WTC11 (cell line): ENCODE data around the gene SND1. TPM values are rescaled to one million over a fixed set of nuclear protein-coding genes. Genes with fewer than 3 reads are reported as not detected.

Experiments used
- ATAC-seq: fragments of 200-7000 bp; cut with Tn5 transposase; 2 replicates; pipeline ENCODE4 v1.10.0; 2021; ENCODE audit warnings: mild to moderate bottlenecking, moderate library complexity
- CTCF ChIA-PET: fragments of 300-600 bp; sonication (Branson Sonifier 250); formaldehyde crosslinking; loops from one replicate; lab custom pipeline; 2021; ENCODE audit warnings: antibody characterized with exemption; lab: Charles Lee
- POLR2A ChIA-PET: fragments of 350-600 bp; sonication (Branson Sonifier 250); formaldehyde crosslinking; loops from one replicate; lab custom pipeline; 2021; ENCODE audit warnings: antibody characterized with exemption; lab: Charles Lee
- DNase-seq: peaks from one replicate; pipeline ENCODE4 v3.0.0; 2021; ENCODE audit warnings: low spot score
- H3K27ac Mint-ChIP-seq: 2 replicates; pipeline ENCODE4 v1.8.0; 2021; ENCODE audit warnings: mixed read lengths
- H3K27me3 Mint-ChIP-seq: 2 replicates; pipeline ENCODE4 v1.8.0; 2021; ENCODE audit warnings: low read depth, mild to moderate bottlenecking, moderate library complexity, mixed read lengths
- H3K36me3 Mint-ChIP-seq: 2 replicates; pipeline ENCODE4 v1.8.0; 2021; ENCODE audit warnings: mixed read lengths
- H3K4me1 Mint-ChIP-seq: 2 replicates; pipeline ENCODE4 v1.8.0; 2022; ENCODE audit warnings: mixed read lengths
- H3K4me3 Mint-ChIP-seq: 2 replicates; pipeline ENCODE4 v1.8.0; 2021; ENCODE audit warnings: mild to moderate bottlenecking, moderate library complexity, mixed read lengths
- H3K9me3 Mint-ChIP-seq: 2 replicates; pipeline ENCODE4 v1.8.0; 2021; ENCODE audit warnings: mixed read lengths
- ATF6 ChIP-seq: sonication (generic); formaldehyde crosslinking; IDR thresholded peaks from 2 replicates; pipeline ENCODE4 v1.8.1; 2023; ENCODE audit warnings: mild to moderate bottlenecking, missing genetic modification reagents
- CBFB ChIP-seq: sonication (generic); formaldehyde crosslinking; IDR thresholded peaks from 2 replicates; pipeline ENCODE4 v1.8.1; 2022; ENCODE audit warnings: mild to moderate bottlenecking, low read depth, missing genetic modification reagents
- EMX1 ChIP-seq: fragments of 250-450 bp; sonication (Bioruptor Pico); IDR thresholded peaks from 2 replicates; pipeline ENCODE4 v1.8.0; 2021; ENCODE audit warnings: mild to moderate bottlenecking
- GRHL2 ChIP-seq: fragments of 250-450 bp; sonication (Bioruptor Pico); IDR thresholded peaks from 2 replicates; pipeline ENCODE4 v1.8.0; 2022; ENCODE audit warnings: mild to moderate bottlenecking, moderate library complexity; ENCODE audit not compliant: insufficient replicate concordance, severe bottlenecking
- KAT7 ChIP-seq: sonication (generic); formaldehyde crosslinking; IDR thresholded peaks from 2 replicates; pipeline ENCODE4 v1.8.1; 2023; ENCODE audit warnings: missing genetic modification reagents, mild to moderate bottlenecking, borderline replicate concordance
- NR1H2 ChIP-seq: sonication (generic); formaldehyde crosslinking; IDR thresholded peaks from 2 replicates; pipeline ENCODE4 v1.9.0; 2021; ENCODE audit warnings: mild to moderate bottlenecking, moderate library complexity, missing genetic modification reagents
- STAT6 ChIP-seq: sonication (generic); formaldehyde crosslinking; conservative IDR thresholded peaks from 2 replicates; pipeline ENCODE4 v1.8.1; 2023; ENCODE audit warnings: mild to moderate bottlenecking, low read depth, missing genetic modification reagents, moderate library complexity
- USF2 ChIP-seq: sonication (generic); formaldehyde crosslinking; IDR thresholded peaks from 2 replicates; pipeline ENCODE4 v1.8.1; 2023; ENCODE audit warnings: mild to moderate bottlenecking, missing genetic modification reagents, moderate library complexity
- ZNF263 ChIP-seq: sonication (generic); formaldehyde crosslinking; IDR thresholded peaks from 2 replicates; pipeline ENCODE4 v1.8.1; 2022; ENCODE audit warnings: low read depth, mild to moderate bottlenecking, moderate library complexity, missing genetic modification reagents
- ZNF416 ChIP-seq: fragments of 250-450 bp; sonication (Bioruptor Pico); IDR thresholded peaks from 2 replicates; pipeline ENCODE4 v1.9.0; 2021; ENCODE audit warnings: mild to moderate bottlenecking, inconsistent platforms
- ZNF423 ChIP-seq: fragments of 250-450 bp; sonication (Bioruptor Pico); IDR thresholded peaks from 2 replicates; pipeline ENCODE4 v2.1.2; 2022; ENCODE audit warnings: mild to moderate bottlenecking, moderate library complexity
- ZNF532 ChIP-seq: fragments of 250-450 bp; sonication (Bioruptor Pico); IDR thresholded peaks from 2 replicates; pipeline ENCODE4 v1.9.0; 2021; ENCODE audit warnings: mild to moderate bottlenecking, borderline replicate concordance
- total RNA-seq: library from RNA; stranded (reverse); gene quantifications from 3 replicates; pipeline ENCODE4 v1.2.3, GENCODE V29; 2021
- TF ChIP-seq, protein P1 (sequence below): sonication (generic); formaldehyde crosslinking; IDR thresholded peaks from 2 replicates; pipeline ENCODE4 v1.8.0; 2023; ENCODE audit warnings: mild to moderate bottlenecking, missing genetic modification reagents
- TF ChIP-seq, protein P2 (sequence below): fragments of 250-450 bp; sonication (Bioruptor Pico); IDR thresholded peaks from 2 replicates; pipeline ENCODE4 v1.9.0; 2021; ENCODE audit warnings: moderate library complexity, mild to moderate bottlenecking, inconsistent platforms, borderline replicate concordance
- TF ChIP-seq, protein P3 (sequence below): fragments of 250-450 bp; sonication (Bioruptor Pico); IDR thresholded peaks from 2 replicates; pipeline ENCODE4 v1.8.0; 2021; ENCODE audit warnings: mild to moderate bottlenecking
- TF ChIP-seq, protein P4 (sequence below): sonication (generic); formaldehyde crosslinking; conservative IDR thresholded peaks from 2 replicates; pipeline ENCODE4 v1.8.1; 2022; ENCODE audit warnings: mild to moderate bottlenecking, missing genetic modification reagents

Gene SND1
- total RNA-seq, 1 experiment from 2014 or later: 261 TPM

DNA sequence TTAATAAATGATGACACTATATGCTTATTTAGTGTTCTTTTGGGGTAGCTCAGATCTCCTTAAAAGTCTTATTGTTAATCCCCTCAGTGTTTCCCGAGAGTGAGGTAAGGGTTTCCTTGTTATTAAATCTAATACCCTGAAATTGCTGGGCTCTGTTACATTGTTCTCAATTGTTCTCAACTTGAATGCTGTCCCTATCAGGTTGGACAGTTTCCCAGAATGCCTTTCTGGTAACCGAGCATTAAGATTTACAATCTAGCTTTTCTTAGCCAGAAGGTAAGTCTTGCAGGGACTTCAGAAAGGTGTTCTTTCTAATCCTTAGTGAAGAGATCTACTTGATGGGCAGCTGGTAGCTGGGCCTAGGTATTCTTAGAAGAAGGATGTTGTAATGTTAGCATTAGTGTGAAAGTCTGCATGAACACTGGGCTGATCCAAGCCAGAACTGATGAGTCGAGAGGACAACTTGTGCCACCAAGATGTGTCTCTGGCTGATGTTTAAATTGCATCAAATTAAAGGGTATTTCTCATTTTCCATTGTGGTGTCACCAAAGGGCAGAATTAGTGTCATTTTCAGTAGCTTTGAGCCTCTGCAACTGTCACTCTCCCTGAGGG lies 89.9 kb downstream of the SND1 start (continued):
- TF ChIP-seq, protein P1, sequence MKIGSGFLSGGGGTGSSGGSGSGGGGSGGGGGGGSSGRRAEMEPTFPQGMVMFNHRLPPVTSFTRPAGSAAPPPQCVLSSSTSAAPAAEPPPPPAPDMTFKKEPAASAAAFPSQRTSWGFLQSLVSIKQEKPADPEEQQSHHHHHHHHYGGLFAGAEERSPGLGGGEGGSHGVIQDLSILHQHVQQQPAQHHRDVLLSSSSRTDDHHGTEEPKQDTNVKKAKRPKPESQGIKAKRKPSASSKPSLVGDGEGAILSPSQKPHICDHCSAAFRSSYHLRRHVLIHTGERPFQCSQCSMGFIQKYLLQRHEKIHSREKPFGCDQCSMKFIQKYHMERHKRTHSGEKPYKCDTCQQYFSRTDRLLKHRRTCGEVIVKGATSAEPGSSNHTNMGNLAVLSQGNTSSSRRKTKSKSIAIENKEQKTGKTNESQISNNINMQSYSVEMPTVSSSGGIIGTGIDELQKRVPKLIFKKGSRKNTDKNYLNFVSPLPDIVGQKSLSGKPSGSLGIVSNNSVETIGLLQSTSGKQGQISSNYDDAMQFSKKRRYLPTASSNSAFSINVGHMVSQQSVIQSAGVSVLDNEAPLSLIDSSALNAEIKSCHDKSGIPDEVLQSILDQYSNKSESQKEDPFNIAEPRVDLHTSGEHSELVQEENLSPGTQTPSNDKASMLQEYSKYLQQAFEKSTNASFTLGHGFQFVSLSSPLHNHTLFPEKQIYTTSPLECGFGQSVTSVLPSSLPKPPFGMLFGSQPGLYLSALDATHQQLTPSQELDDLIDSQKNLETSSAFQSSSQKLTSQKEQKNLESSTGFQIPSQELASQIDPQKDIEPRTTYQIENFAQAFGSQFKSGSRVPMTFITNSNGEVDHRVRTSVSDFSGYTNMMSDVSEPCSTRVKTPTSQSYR (CRISPR knock-in tag): no peak
- TF ChIP-seq ZNF263 (no peak), ATF6 (CRISPR knock-in tag) (no peak), ZNF416 (CRISPR knock-in tag) (no peak)
- TF ChIP-seq, protein P2, sequence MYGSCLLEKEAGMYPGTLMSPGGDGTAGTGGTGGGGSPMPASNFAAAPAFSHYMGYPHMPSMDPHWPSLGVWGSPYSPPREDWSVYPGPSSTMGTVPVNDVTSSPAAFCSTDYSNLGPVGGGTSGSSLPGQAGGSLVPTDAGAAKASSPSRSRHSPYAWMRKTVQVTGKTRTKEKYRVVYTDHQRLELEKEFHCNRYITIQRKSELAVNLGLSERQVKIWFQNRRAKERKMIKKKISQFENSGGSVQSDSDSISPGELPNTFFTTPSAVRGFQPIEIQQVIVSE (CRISPR knock-in tag): no peak
- TF ChIP-seq, protein P3, sequence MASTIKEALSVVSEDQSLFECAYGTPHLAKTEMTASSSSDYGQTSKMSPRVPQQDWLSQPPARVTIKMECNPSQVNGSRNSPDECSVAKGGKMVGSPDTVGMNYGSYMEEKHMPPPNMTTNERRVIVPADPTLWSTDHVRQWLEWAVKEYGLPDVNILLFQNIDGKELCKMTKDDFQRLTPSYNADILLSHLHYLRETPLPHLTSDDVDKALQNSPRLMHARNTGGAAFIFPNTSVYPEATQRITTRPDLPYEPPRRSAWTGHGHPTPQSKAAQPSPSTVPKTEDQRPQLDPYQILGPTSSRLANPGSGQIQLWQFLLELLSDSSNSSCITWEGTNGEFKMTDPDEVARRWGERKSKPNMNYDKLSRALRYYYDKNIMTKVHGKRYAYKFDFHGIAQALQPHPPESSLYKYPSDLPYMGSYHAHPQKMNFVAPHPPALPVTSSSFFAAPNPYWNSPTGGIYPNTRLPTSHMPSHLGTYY (CRISPR knock-in tag): no peak
- TF ChIP-seq, protein P4, sequence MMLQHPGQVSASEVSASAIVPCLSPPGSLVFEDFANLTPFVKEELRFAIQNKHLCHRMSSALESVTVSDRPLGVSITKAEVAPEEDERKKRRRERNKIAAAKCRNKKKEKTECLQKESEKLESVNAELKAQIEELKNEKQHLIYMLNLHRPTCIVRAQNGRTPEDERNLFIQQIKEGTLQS (CRISPR knock-in tag): no peak
- TF ChIP-seq, all 79 proteins: peak for 0

DNA sequence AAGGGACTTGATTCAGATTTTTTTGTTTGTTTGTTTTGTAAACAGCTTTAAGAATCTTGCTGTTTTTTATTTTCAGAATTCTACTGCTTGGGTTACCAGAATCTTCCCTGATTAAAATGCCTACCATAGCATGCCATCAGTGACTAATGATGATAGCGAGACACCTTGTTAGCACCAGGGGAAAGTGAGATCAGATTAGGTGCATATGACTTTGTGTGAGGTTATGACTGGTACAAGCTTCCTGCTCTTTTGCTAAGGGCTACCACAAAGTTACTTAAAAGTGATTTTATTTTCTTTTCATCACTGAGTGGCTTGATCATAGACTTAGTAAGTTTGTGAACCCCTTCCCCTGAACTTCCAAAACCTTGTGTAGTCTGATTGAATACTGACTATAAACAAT lies 93.5 kb downstream of the SND1 start:
- Mint-ChIP-seq H3K27me3 (no peaks in the 10 kb centered on the region), H3K36me3 (no peaks in the 10 kb centered on the region), H3K4me1 (peaks cover 73% of the 10 kb centered on the region), H3K27ac (peak overlapping the region; percentile 69; the same call in 1 of the 2 replicates), H3K4me3 (no peak overlapping the region), H3K9me3 (no peaks in the 10 kb centered on the region)
- DNase-seq (no peak), ATAC-seq (no peak)
- CTCF ChIA-PET: no interaction called here
- POLR2A ChIA-PET: interaction anchor here (1.5 kb wide), 1 partner anchor 16 kb away, joined by 4 read pairs; no protein-coding TSS in a partner anchor
- no peak for TF ChIP-seq STAT6 (CRISPR knock-in tag)
- no peak for TF ChIP-seq ZNF423 (CRISPR knock-in tag)
- TF ChIP-seq ZNF532 (CRISPR knock-in tag): no peak
- TF ChIP-seq USF2: no peak
- TF ChIP-seq CBFB (CRISPR knock-in tag): no peak
- TF ChIP-seq NR1H2 (CRISPR knock-in tag): no peak
- TF ChIP-seq, protein P1 (CRISPR knock-in tag): no peak
- no peak for TF ChIP-seq KAT7 (CRISPR knock-in tag)
- TF ChIP-seq EMX1 (CRISPR knock-in tag): no peak
- TF ChIP-seq GRHL2 (CRISPR knock-in tag): no peak
